H54 (cell line): ENCODE results near the gene NFATC2.

Experiments used
- DNase-seq: peaks from one replicate; pipeline ENCODE4 v3.0.0; 2011; ENCODE audit warnings: low spot score, mixed read lengths; ENCODE audit not compliant: insufficient read length
- FAIRE-seq: peaks from 3 replicates; lab custom pipeline; 2011; peaks lifted over from hg19 to GRCh38; lab: Jason Lieb, UNC
- POLR2A ChIP-seq: IDR thresholded peaks from 2 replicates; pipeline ENCODE4 v1.6.1; 2011; ENCODE audit warnings: low read depth, mild to moderate bottlenecking, low read length

NFATC2 gene

GRCh38 chr20:51386586-51386985 is 155.9 kb downstream of the NFATC2 start:
- DNase-seq (no peak), FAIRE-seq (no peak)
- TF ChIP-seq POLR2A: no peak

- peak; percentile 20 for DNase-seq
- no peak for TF ChIP-seq POLR2A
- no peak for FAIRE-seq
These were observed 156.6 kb downstream of the NFATC2 start for GRCh38 chr20:51385646-51386530.

- no peak for DNase-seq
- TF ChIP-seq POLR2A: no peak
- no peak for FAIRE-seq
These were observed 157.6 kb downstream of the NFATC2 start for GRCh38 chr20:51384875-51385274.

DNA sequence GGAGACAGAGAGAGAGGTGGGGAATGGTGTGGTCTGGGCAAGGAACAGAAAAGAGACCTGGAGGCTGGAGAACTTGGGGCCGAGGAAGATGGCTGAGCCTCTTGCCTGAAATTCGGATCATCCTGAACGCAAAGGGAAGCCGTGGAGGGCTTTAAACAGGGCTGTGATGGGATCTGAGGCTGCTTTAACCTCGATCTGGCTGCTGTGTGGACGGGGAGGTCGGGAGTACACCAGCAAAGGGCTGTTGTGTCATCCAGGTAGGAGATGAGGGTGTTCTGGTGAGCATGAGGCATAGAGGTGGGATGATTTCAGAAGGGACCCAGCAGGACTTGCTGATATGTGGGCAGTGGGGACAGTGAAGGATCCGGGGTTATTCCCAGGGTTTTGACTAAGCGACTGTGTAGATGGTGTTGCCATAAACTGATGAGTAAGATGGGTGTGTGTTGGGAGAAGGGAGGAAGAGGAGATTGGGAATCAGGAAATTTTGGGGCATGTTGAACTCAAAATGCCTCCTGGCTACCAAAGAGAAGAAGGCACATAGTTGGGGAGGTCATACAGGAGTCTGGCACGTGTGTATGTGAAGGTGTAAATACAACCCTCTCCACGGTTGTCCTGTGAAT is 158.5 kb downstream of the NFATC2 start:
- FAIRE-seq: no peak
- no peak for TF ChIP-seq POLR2A
- DNase-seq: no peak

- TF ChIP-seq POLR2A: no peak
- DNase-seq: no peak
- FAIRE-seq: no peak
These were observed 159.3 kb downstream of the NFATC2 start for GRCh38 chr20:51382986-51383821.

DNA sequence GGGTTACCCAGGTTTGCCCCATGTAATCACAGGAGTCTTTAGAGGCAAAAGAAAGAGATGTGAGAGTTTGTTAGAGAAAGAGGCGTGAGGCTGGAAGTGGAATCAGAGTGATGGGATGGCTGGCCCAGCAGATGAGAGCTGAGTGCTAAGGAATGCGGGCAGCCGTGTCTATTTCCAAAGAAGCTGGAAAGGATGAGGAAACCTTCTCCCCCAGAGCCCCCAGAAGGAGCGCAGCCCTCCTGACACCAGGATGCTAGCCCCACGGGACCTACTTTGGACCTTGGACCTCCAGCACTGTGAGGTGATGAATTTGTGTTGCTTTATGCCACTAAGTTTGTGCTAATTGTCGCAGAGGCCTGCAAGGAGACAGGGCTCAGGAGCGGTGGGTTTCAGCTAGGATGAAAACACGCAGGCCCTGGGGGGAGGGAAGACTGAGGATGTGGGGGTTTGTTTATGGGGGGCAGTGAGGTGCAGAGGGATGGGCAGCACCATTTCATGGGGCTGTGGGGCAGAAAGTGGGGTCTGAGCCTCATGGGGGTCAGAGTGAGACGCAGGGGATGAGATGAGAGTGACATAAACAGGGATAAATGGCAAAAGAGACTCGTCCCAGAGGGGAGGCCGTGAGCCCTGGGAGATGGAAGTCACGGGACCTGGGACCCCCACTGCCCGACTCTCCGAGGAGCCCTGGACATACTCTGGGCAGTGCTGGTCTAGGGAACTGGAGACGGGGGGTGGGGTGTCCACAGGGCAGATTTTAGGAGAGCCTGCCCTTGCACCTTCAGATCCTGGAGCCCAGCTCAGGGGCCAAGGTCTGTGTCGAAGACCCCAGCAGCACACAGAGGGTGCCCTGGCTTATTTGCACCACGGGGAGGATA is 160.2 kb downstream of the NFATC2 start:
- no peak for TF ChIP-seq POLR2A
- no peak for DNase-seq
- FAIRE-seq: no peak

DNA sequence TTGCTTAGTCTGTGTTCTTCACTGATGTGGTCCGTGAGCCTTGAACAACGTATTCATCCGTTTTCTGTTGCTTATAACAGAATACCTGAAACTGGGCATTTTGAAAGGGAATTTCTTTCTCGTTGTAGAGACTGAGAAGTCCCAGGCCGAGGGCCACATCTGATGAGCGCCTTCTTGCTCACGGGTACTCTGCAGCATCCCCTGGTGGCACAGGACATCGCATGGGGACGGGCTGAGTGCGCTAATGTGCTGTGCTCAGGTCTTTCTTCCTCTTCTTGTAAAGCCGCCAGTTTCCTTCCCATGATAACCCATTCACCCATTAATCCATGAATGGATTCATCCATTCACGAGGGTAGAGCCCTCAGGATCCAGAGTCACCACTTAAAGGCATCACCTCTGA is 161.0 kb downstream of the NFATC2 start:
- no peak for DNase-seq
- no peak for FAIRE-seq
- no peak for TF ChIP-seq POLR2A

GRCh38 chr20:51380401-51381385 is 161.8 kb downstream of the NFATC2 start:
- TF ChIP-seq POLR2A: no peak
- DNase-seq (no peak), FAIRE-seq (no peak)

GRCh38 chr20:51379601-51380341 is 162.7 kb downstream of the NFATC2 start:
- no peak for FAIRE-seq
- no peak for DNase-seq
- no peak for TF ChIP-seq POLR2A

DNA sequence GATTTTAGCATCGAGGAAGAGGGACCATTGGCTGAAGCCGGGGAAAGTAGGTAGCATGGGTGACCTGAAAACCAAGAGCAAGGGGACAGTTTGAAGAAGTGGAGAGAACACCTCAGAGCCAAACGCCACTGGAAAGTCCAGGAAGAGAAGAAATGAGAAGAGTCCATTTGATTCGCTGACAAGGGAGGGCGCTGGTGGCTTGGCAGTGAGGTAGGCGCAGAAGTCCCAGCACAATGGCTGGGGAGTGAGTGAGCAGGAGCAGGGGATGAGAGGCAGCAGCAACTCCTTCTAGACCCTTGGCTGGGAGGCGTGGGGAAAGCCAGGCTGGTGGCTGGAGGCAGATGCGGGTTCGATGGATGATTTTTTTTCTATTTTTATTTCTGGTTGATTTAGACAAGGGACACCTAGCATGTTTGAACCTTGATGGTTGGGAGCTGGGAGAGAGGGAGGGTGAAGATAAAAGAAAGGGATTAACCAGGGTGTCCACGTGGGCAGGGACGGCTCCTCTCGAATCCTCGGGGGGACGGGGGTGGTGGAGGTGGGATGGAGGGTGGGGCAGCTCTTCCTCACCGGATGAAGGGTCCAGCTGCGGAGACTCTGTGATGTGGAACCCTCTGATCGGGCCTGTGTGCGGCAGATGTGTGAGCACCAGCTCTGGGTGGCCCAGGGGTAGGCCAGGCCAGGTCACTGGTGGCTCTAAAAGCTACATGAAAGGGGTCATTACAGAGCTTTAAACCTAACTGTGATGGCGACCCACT is 164.2 kb downstream of the NFATC2 start:
- DNase-seq: no peak

DNA sequence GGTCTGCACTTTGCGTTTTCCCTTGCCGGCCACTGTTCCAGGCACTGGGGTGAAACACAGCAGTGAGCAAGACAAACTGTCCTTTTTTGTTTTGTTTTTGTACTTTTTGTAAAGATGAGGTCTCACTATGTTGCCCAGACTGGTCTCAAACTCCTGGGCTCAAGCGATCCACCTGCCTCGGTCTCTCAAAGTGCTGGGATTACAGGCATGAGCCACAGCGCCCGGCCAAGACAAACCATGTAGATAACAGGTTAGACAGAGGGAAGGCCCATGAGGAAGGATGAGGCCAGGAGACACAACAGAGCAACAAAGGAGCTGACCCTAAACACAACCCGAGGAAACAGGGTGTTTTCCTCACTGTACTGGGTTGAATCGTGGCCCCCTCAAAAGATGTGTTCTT is 165.4 kb downstream of the NFATC2 start:
- no peak for TF ChIP-seq POLR2A
- DNase-seq (no peak), FAIRE-seq (no peak)

More for the DNA sequence above, 164.2 kb downstream of the NFATC2 start:
- TF ChIP-seq POLR2A: no peak
- FAIRE-seq: no peak
